K562 (cell line): ENCODE results near the gene SNX14. TPM values are rescaled to one million over a fixed set of nuclear protein-coding genes. Genes with fewer than 3 reads are reported as not detected.

ENCODE experiments used
- ASH1L ChIP-seq: fragments of 450-650 bp; IDR thresholded peaks from 2 replicates; pipeline ENCODE4 v1.6.1; 2018; ENCODE audit warnings: borderline replicate concordance, mild to moderate bottlenecking, low read depth; ENCODE audit not compliant: partially characterized antibody
- FOXK1 ChIP-seq: sonication (generic); formaldehyde crosslinking; IDR thresholded peaks from 2 replicates; pipeline ENCODE4 v1.8.0; 2022; ENCODE audit warnings: missing genetic modification reagents, mild to moderate bottlenecking, borderline replicate concordance
- HINFP ChIP-seq: fragments of 450-650 bp; conservative IDR thresholded peaks from 2 replicates; pipeline ENCODE4 v1.6.1; 2016; ENCODE audit warnings: missing genetic modification characterization, low read depth, mild to moderate bottlenecking, control low read depth, missing compliant biosample characterization
- NELFE ChIP-seq: IDR thresholded peaks from 2 replicates; pipeline ENCODE4 v1.6.1; 2011; ENCODE audit warnings: mild to moderate bottlenecking; ENCODE audit not compliant: insufficient read depth, insufficient read length
- RBM34 ChIP-seq: fragments of 200-400 bp; formaldehyde crosslinking; IDR thresholded peaks from 2 replicates; pipeline ENCODE4 v1.6.1; 2018; ENCODE audit warnings: low read length, borderline replicate concordance; ENCODE audit not compliant: insufficient read depth
- RREB1 ChIP-seq: fragments of 250-450 bp; sonication (Bioruptor Pico); IDR thresholded peaks from 2 replicates; pipeline ENCODE4 v1.4.0; 2020
- STAG1 ChIP-seq: sonication (generic); formaldehyde crosslinking; IDR thresholded peaks from 2 replicates; pipeline ENCODE4 v1.5.0; 2020; ENCODE audit warnings: missing genetic modification reagents, borderline replicate concordance
- TAF1 ChIP-seq: IDR thresholded peaks from 2 replicates; pipeline ENCODE4 v1.6.1; 2011; ENCODE audit warnings: mild to moderate bottlenecking, low read length, moderate library complexity; ENCODE audit not compliant: insufficient read depth, control insufficient read depth, severe bottlenecking; ENCODE audit errors: extremely low read depth
- TEAD1 ChIP-seq, 2 experiments: fragments of 450-650 bp in 1 of 2; sonication (generic) in 1 of 2; formaldehyde crosslinking; IDR thresholded peaks; 2 replicates each; pipeline versions ENCODE4 v1.4.0 to v1.8.0; 2020 to 2022; ENCODE audit warnings: mild to moderate bottlenecking in 2 of 2, missing genetic modification reagents in 1 of 2
- ZBTB49 ChIP-seq: sonication (generic); formaldehyde crosslinking; IDR thresholded peaks from 2 replicates; pipeline ENCODE4 v1.8.0; 2022; ENCODE audit warnings: missing genetic modification reagents, mild to moderate bottlenecking, borderline replicate concordance
- ZFPM2 ChIP-seq: fragments of 250-450 bp; sonication (Bioruptor Pico); IDR thresholded peaks from 2 replicates; pipeline ENCODE4 v1.5.1; 2022; ENCODE audit warnings: mild to moderate bottlenecking
- ZKSCAN8 ChIP-seq: fragments of 200-800 bp; sonication (Bioruptor generic); IDR thresholded peaks from 2 replicates; pipeline ENCODE4 v1.6.1; 2016; ENCODE audit warnings: missing genetic modification characterization, missing compliant biosample characterization
- ZNF12 ChIP-seq: sonication (generic); formaldehyde crosslinking; IDR thresholded peaks from 2 replicates; pipeline ENCODE4 v1.4.0; 2020; ENCODE audit warnings: mild to moderate bottlenecking, missing genetic modification reagents
- ZNF184 ChIP-seq: sonication (generic); formaldehyde crosslinking; IDR thresholded peaks from 2 replicates; pipeline ENCODE4 v1.5.0; 2020; ENCODE audit warnings: missing genetic modification reagents
- polyA plus RNA-seq, 8 experiments: library from polyadenylated mRNA; depleted of rRNA in 4 of 8; stranded (reverse) in 5 of 8; unstranded in 3 of 8; fragments of >200 nt; fragmentation: Nextera tagmentation in 2 of 8; fragmentation: Illumina TruSeq in 1 of 8; extraction: Ambion mirVana in 2 of 8; extraction: Trizol in 1 of 8; gene quantifications; 2 replicates each; pipeline versions ENCODE4 v1.2.1 to v1.2.3, GENCODE V29; 2011 to 2014; ENCODE audit warnings: inconsistent platforms in 1 of 8, missing spikeins in 1 of 8
- total RNA-seq, 7 experiments: library from RNA; depleted of rRNA in 6 of 7; stranded (reverse); fragments of >200 nt in 6 of 7; fragmentation: Illumina TruSeq in 2 of 7; extraction: Trizol in 2 of 7; gene quantifications; 2 replicates each; pipeline versions ENCODE4 v1.2.1 to v1.2.3, GENCODE V29; 2011 to 2021; ENCODE audit warnings: low replicate concordance in 1 of 7

The SNX14 gene
- total and polyA plus RNA-seq, 9 of the 15 experiments (the other 6 are each of a cell fraction or from before 2014, with no cell fraction given) = 46.5 to 140 (median 71.2) TPM

GRCh38 chr6:85642774-85643536 is 49.3 kb upstream of the SNX14 start, which contains the start of gene SYNCRIP (continued):
- TF ChIP-seq RREB1 (CRISPR knock-in tag) (no peak), STAG1 (CRISPR knock-in tag) (no peak), ASH1L (peak; percentile 77), ZNF184 (no peak), ZBTB49 (no peak), ZNF12 (CRISPR knock-in tag) (no peak), HINFP (tag) (no peak), RBM34 (no peak), TAF1 (peak; percentile 89), ZFPM2 (CRISPR knock-in tag) (no peak), FOXK1 (CRISPR knock-in tag) (no peak), NELFE (no peak), TEAD1 (CRISPR knock-in tag; IDR thresholded peaks at IDR 0.05) (peak in 1 of 2 experiments; percentile 82; a peak in 1 of 4 replicates), ZKSCAN8 (CRISPR knock-in tag) (no peak)
